Measurements from ENCODE around the gene TSPAN9. TPM values are rescaled to one million over a fixed set of nuclear protein-coding genes. Genes with fewer than 3 reads are reported as not detected.
A peak's percentile ranks its signal among the peaks of the same experiment; 100 is the strongest.

Gene TSPAN9
- total RNA-seq, 1 donor from 2014 or later: 17.7 TPM

- TF ChIP-seq, protein P1, sequence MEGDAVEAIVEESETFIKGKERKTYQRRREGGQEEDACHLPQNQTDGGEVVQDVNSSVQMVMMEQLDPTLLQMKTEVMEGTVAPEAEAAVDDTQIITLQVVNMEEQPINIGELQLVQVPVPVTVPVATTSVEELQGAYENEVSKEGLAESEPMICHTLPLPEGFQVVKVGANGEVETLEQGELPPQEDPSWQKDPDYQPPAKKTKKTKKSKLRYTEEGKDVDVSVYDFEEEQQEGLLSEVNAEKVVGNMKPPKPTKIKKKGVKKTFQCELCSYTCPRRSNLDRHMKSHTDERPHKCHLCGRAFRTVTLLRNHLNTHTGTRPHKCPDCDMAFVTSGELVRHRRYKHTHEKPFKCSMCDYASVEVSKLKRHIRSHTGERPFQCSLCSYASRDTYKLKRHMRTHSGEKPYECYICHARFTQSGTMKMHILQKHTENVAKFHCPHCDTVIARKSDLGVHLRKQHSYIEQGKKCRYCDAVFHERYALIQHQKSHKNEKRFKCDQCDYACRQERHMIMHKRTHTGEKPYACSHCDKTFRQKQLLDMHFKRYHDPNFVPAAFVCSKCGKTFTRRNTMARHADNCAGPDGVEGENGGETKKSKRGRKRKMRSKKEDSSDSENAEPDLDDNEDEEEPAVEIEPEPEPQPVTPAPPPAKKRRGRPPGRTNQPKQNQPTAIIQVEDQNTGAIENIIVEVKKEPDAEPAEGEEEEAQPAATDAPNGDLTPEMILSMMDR (IDR thresholded peaks at IDR 0.05; ENCODE audit: insufficient read depth, low read length, poor library complexity, severe bottlenecking): no peak
- Histone ChIP-seq H3K4me3 (ENCODE audit: low read depth, low read length) (no peak overlapping the region), H3K36me3 (ENCODE audit: control insufficient read depth, insufficient read depth, low read length) (no peaks in the 10 kb centered on the region), H3K27me3 (ENCODE audit: control insufficient read depth, insufficient read depth, low read length) (no peaks in the 10 kb centered on the region)
- DNase-seq (ENCODE audit: low read depth): peak; percentile 93
Measured at GRCh38 chr12:3304436-3305165, 227.4 kb downstream of the TSPAN9 start.

DNA sequence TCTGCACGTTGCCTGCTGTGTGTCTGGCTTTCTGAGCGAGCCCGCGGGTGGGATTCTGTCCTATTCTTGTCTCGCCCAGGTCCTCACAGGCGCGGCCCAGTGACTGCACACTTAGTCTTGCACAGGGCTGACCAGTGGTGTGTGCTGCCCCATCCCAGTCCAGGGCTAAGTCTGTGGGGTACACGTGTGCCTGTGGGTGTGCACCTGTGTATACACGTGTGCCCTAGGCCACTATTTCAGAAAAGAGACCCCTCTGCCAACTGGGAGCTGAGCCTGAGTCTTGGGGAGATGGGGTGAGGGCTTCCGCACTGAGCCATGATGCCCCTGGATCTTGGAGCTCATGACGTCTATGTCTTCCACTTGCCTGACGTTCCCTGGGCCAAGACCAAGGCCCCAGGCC lies 228.3 kb downstream of the TSPAN9 start:
- TF ChIP-seq, protein P1 (IDR thresholded peaks at IDR 0.05; ENCODE audit: insufficient read depth, low read length, poor library complexity, severe bottlenecking): no peak
- no peaks in the 10 kb centered on the region for H3K27me3 ChIP-seq (ENCODE audit: control insufficient read depth, insufficient read depth, low read length)
- H3K36me3 ChIP-seq (ENCODE audit: control insufficient read depth, insufficient read depth, low read length): no peaks in the 10 kb centered on the region
- H3K4me3 ChIP-seq (ENCODE audit: low read depth, low read length): no peak overlapping the region
- no peak for DNase-seq (ENCODE audit: low read depth)

DNA sequence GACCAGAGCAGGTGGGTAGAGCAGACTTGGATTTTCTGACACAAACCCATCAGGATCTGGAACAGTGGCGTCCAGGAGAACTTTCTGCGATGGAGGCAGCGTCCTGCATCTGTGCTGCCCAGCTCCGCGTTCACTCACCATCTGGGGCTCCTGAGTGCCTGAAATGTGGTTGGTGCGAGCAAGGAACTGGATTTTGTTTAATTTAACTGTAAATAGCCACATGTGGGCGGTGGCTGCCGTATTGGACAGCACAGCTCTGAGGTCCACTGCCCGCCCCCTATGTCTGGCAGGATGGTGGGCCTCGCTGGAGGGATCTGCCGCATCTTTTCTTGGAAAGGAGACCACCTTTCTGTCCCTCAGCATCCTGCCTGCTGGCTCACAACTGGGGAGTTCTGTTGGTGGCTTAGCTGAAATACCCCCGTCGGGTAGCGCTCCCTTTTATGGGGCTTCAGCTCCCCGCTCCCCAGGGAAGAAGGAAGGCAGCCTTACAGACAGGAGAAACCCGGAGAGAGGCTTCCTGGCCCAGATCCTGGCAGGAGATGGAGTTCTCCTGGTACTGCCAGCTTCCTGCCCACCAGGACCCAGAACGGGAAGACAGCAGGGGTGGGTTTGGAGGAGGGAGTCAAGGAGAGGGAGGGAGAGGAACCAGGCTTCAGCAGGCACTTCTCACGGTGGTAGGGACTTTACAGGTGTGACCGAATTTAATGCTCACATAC lies 228.9 kb downstream of the TSPAN9 start:
- H3K27me3 ChIP-seq (ENCODE audit: control insufficient read depth, insufficient read depth, low read length): no peaks in the 10 kb centered on the region
- TF ChIP-seq, protein P1 (IDR thresholded peaks at IDR 0.05; ENCODE audit: insufficient read depth, low read length, poor library complexity, severe bottlenecking): no peak
- no peak overlapping the region for H3K4me3 ChIP-seq (ENCODE audit: low read depth, low read length)
- H3K36me3 ChIP-seq (ENCODE audit: control insufficient read depth, insufficient read depth, low read length): no peaks in the 10 kb centered on the region
- DNase-seq (ENCODE audit: low read depth): no peak

GRCh38 chr12:3307389-3307788 lies 230.2 kb downstream of the TSPAN9 start:
- DNase-seq (ENCODE audit: low read depth): no peak
- H3K36me3 ChIP-seq (ENCODE audit: control insufficient read depth, insufficient read depth, low read length): no peaks in the 10 kb centered on the region
- H3K27me3 ChIP-seq (ENCODE audit: control insufficient read depth, insufficient read depth, low read length): no peaks in the 10 kb centered on the region
- no peak overlapping the region for H3K4me3 ChIP-seq (ENCODE audit: low read depth, low read length)
- TF ChIP-seq, protein P1 (IDR thresholded peaks at IDR 0.05; ENCODE audit: insufficient read depth, low read length, poor library complexity, severe bottlenecking): no peak

- Histone ChIP-seq H3K27me3 (ENCODE audit: control insufficient read depth, insufficient read depth, low read length) (no peaks in the 10 kb centered on the region), H3K36me3 (ENCODE audit: control insufficient read depth, insufficient read depth, low read length) (no peaks in the 10 kb centered on the region), H3K4me3 (ENCODE audit: low read depth, low read length) (no peak overlapping the region)
- TF ChIP-seq, protein P1 (IDR thresholded peaks at IDR 0.05; ENCODE audit: insufficient read depth, low read length, poor library complexity, severe bottlenecking): no peak
- DNase-seq (ENCODE audit: low read depth): no peak
Measured at GRCh38 chr12:3308063-3308462, 230.9 kb downstream of the TSPAN9 start.

Data from kidney epithelial cell (primary cell).